ENCODE results near the gene RET. TPM values are rescaled to one million over a fixed set of nuclear protein-coding genes. Genes with fewer than 3 reads are reported as not detected.

RET gene
- total RNA-seq, 4 donors from 2014 or later, result 0.23 to 2.1 (median 0.78) TPM

- Histone ChIP-seq H3K4me1 (peaks cover 13% of the 10 kb centered on the region), H3K36me3 (no peaks in the 10 kb centered on the region), H3K9me3 (no peaks in the 10 kb centered on the region), H3K27ac (no peak overlapping the region), H3K27me3 (no peaks in the 10 kb centered on the region), H3K4me3 (no peak overlapping the region)
- WGBS, result 94% methylated on average over 9 of the region's 17 CpGs
- no peak for TF ChIP-seq POLR2AphosphoS5 (IDR thresholded peaks at IDR 0.05)
- TF ChIP-seq EP300 (IDR thresholded peaks at IDR 0.05), result no peak
- TF ChIP-seq CTCF (IDR thresholded peaks at IDR 0.05), result no peak
- no peak for TF ChIP-seq POLR2A (IDR thresholded peaks at IDR 0.05)
- DNase-seq (ENCODE audit: low spot score in 2 of 2), result peak in 1 of 2 donors; percentile 42
These were observed 35.2 kb downstream of the RET start for GRCh38 chr10:43111921-43112607.

GRCh38 chr10:43112608-43112961, 35.7 kb downstream of the RET start:
- H3K9me3 ChIP-seq, result no peaks in the 10 kb centered on the region
- no peaks in the 10 kb centered on the region for H3K27me3 ChIP-seq
- H3K4me3 ChIP-seq, result no peak overlapping the region
- peaks cover 13% of the 10 kb centered on the region for H3K4me1 ChIP-seq
- TF ChIP-seq EP300 (IDR thresholded peaks at IDR 0.05) (no peak), POLR2A (IDR thresholded peaks at IDR 0.05) (no peak), CTCF (IDR thresholded peaks at IDR 0.05) (no peak)
- no peak overlapping the region for H3K27ac ChIP-seq
- WGBS, result 100% methylated on average over 4 of the region's 7 CpGs
- H3K36me3 ChIP-seq, result no peaks in the 10 kb centered on the region
- peak in 1 of 2 donors; percentile 44 for DNase-seq (ENCODE audit: low spot score in 2 of 2)

GRCh38 chr10:43113201-43114087, 36.6 kb downstream of the RET start:
- peak in 1 of 2 donors; percentile 51 for DNase-seq (ENCODE audit: low spot score in 2 of 2)
- Histone ChIP-seq H3K27me3 (no peaks in the 10 kb centered on the region), H3K9me3 (no peaks in the 10 kb centered on the region), H3K36me3 (no peaks in the 10 kb centered on the region), H3K27ac (no peak overlapping the region), H3K4me1 (peaks cover 13% of the 10 kb centered on the region), H3K4me3 (no peak overlapping the region)
- 78% methylated on average over 4 of the region's 16 CpGs for WGBS
- TF ChIP-seq POLR2AphosphoS5 (IDR thresholded peaks at IDR 0.05) (no peak), POLR2A (IDR thresholded peaks at IDR 0.05) (no peak), EP300 (IDR thresholded peaks at IDR 0.05) (no peak), CTCF (IDR thresholded peaks at IDR 0.05) (no peak)

GRCh38 chr10:43114088-43114742, 37.3 kb downstream of the RET start:
- TF ChIP-seq EP300 (IDR thresholded peaks at IDR 0.05), result no peak
- TF ChIP-seq CTCF (IDR thresholded peaks at IDR 0.05), result no peak
- TF ChIP-seq POLR2AphosphoS5 (IDR thresholded peaks at IDR 0.05), result no peak
- TF ChIP-seq POLR2A (IDR thresholded peaks at IDR 0.05), result no peak
- DNase-seq (ENCODE audit: low spot score in 2 of 2), result peak in 1 of 2 donors; percentile 51
- no peaks in the 10 kb centered on the region for H3K27me3 ChIP-seq
- H3K4me1 ChIP-seq, result peaks cover 13% of the 10 kb centered on the region
- H3K27ac ChIP-seq, result no peak overlapping the region
- H3K4me3 ChIP-seq, result no peak overlapping the region
- WGBS, result 94% methylated on average over 17 of the region's 24 CpGs
- no peaks in the 10 kb centered on the region for H3K36me3 ChIP-seq
- H3K9me3 ChIP-seq, result no peaks in the 10 kb centered on the region
